ENCODE data around the gene TLL1.

DNA sequence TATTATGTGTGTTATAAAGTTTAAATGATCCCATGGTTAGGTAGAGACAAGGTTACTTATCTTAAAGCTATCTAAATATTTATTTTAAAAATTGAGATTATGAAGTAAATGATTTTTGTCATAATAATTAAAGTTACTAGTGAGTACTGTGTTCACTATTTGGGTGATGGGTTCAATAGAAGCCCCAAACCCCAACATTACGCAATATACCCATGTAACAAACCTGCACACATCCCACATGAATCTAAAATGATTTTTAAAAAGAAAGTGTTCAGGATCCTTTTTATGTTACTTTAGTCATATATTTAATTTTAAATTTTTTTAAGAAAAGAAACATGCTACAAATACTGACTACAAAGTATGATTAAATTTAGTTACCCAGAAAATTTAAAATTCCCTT lies 193.9 kb downstream of the TLL1 start:
- TF ChIP-seq, protein P1, sequence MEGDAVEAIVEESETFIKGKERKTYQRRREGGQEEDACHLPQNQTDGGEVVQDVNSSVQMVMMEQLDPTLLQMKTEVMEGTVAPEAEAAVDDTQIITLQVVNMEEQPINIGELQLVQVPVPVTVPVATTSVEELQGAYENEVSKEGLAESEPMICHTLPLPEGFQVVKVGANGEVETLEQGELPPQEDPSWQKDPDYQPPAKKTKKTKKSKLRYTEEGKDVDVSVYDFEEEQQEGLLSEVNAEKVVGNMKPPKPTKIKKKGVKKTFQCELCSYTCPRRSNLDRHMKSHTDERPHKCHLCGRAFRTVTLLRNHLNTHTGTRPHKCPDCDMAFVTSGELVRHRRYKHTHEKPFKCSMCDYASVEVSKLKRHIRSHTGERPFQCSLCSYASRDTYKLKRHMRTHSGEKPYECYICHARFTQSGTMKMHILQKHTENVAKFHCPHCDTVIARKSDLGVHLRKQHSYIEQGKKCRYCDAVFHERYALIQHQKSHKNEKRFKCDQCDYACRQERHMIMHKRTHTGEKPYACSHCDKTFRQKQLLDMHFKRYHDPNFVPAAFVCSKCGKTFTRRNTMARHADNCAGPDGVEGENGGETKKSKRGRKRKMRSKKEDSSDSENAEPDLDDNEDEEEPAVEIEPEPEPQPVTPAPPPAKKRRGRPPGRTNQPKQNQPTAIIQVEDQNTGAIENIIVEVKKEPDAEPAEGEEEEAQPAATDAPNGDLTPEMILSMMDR (CRISPR knock-in tag; IDR thresholded peaks at IDR 0.05): no peak
- TF ChIP-seq SIX1 (CRISPR knock-in tag; IDR thresholded peaks at IDR 0.05; ENCODE audit: borderline replicate concordance) (no peak), TGIF2 (CRISPR knock-in tag; IDR thresholded peaks at IDR 0.05) (no peak), ZNF335 (CRISPR knock-in tag; IDR thresholded peaks at IDR 0.05) (no peak), KAT8 (CRISPR knock-in tag; IDR thresholded peaks at IDR 0.05) (no peak), ZSCAN30 (CRISPR knock-in tag; IDR thresholded peaks at IDR 0.05) (no peak), GLI4 (CRISPR knock-in tag; IDR thresholded peaks at IDR 0.05; ENCODE audit: borderline replicate concordance) (no peak), POLR2A (IDR thresholded peaks at IDR 0.05; ENCODE audit: insufficient read depth in 1 of 2, low read depth in 2 of 2, low read length in 2 of 2) (no peak), ZNF180 (CRISPR knock-in tag; IDR thresholded peaks at IDR 0.05; ENCODE audit: borderline replicate concordance, low read depth) (no peak), ESRRA (CRISPR knock-in tag; IDR thresholded peaks at IDR 0.05; ENCODE audit: low read depth) (no peak), ZNF329 (CRISPR knock-in tag; IDR thresholded peaks at IDR 0.05; ENCODE audit: low read depth) (no peak), NFKBIZ (CRISPR knock-in tag; IDR thresholded peaks at IDR 0.05) (no peak), ASH2L (IDR thresholded peaks at IDR 0.05; ENCODE audit: insufficient read length, low read depth, low read length) (no peak)
- TF ChIP-seq, protein P2, sequence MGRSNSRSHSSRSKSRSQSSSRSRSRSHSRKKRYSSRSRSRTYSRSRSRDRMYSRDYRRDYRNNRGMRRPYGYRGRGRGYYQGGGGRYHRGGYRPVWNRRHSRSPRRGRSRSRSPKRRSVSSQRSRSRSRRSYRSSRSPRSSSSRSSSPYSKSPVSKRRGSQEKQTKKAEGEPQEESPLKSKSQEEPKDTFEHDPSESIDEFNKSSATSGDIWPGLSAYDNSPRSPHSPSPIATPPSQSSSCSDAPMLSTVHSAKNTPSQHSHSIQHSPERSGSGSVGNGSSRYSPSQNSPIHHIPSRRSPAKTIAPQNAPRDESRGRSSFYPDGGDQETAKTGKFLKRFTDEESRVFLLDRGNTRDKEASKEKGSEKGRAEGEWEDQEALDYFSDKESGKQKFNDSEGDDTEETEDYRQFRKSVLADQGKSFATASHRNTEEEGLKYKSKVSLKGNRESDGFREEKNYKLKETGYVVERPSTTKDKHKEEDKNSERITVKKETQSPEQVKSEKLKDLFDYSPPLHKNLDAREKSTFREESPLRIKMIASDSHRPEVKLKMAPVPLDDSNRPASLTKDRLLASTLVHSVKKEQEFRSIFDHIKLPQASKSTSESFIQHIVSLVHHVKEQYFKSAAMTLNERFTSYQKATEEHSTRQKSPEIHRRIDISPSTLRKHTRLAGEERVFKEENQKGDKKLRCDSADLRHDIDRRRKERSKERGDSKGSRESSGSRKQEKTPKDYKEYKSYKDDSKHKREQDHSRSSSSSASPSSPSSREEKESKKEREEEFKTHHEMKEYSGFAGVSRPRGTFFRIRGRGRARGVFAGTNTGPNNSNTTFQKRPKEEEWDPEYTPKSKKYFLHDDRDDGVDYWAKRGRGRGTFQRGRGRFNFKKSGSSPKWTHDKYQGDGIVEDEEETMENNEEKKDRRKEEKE (IDR thresholded peaks at IDR 0.05): no peak

Data from HepG2 (cell line).